GM19193 (cell line): ENCODE data around the gene MT3.

Source experiments
- POLR2A ChIP-seq: IDR thresholded peaks from 4 replicates; pipeline ENCODE4 v1.6.1; 2011; ENCODE audit not compliant: insufficient read depth, insufficient read length; ENCODE audit errors: extremely low read depth

MT3 gene

GRCh38 chr16:56630134-56630533 lies 40.8 kb downstream of the MT3 start:
- TF ChIP-seq POLR2A = no peak

DNA sequence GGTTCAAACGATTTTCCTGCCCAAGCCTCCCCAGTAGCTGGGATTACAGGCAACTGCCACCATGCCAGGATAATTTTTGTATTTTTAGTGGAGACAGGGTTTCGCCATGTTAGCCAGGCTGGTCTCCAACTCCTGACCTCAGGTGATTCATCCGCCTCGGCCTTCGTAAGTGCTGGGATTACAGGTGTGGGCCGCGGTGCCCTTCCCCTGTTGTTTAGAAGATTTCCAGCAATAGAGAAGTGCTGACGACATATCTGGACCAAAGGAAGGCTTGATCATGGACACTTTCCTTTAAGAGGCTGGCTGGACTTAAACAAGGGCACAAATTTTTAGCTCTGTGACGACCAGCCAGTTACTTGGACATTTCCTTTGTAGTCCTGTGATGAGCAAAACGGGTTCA lies 41.9 kb downstream of the MT3 start:
- TF ChIP-seq POLR2A = no peak

DNA sequence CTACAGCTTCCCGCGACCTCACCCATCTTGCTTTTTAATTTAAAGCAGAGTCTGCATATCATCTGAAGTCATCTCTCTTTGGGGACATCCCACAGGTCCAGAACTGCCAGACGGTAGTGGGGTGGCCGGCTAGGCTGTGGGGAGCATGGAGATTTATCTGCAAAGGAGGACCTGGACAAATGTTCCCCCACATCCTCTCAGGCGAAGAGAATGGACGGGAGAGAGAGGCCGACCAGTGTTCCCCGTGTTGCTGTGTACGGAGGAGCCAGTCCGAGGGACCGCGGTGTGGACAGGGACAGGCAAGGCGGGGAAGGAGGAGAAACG lies 42.5 kb downstream of the MT3 start:
- TF ChIP-seq POLR2A = no peak

DNA sequence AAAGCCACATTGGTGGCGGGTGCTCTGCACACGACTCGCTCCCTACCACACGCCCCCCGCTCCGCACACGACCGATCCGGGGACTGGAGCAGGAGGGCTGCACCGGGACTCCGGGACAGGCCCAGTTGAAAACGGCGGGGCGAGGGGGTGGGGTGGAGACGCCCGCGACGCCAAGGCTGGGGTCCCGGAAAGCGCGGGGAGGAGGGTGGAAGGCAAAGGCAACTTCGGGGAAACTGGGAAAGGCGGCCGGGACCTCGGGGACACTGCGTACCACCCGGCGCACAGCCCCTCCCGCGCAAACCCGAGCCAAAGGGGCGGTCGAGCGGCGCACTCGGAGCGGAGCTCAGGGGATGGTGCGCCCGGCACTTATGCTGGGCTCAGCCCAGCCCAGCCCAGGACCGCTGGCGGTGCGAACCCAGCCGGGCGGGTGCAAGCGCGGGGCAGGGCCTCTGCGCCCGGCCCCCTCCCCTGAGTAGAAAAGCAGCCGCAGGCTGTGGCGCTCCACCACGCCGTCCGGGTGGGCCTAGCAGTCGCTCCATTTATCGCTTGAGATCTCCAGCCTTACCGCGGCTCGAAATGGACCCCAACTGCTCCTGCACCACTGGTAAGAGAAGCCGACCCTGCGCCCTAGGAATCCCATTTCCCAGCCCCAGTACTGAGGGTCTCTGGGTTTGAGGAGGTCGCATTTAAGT lies 43.0 kb downstream of the MT3 start, which contains the start of gene MT1M:
Gene MT1M (plus strand): TSS at position 504 of the 692 bp plus-strand sequence. CDS start 73 bp downstream, at position 577.
- no peak for TF ChIP-seq POLR2A

- no peak for TF ChIP-seq POLR2A
These were observed 43.6 kb downstream of the MT3 start for GRCh38 chr16:56632848-56633365.

- TF ChIP-seq POLR2A = no peak
These were observed 44.2 kb downstream of the MT3 start for GRCh38 chr16:56633535-56633934.

DNA sequence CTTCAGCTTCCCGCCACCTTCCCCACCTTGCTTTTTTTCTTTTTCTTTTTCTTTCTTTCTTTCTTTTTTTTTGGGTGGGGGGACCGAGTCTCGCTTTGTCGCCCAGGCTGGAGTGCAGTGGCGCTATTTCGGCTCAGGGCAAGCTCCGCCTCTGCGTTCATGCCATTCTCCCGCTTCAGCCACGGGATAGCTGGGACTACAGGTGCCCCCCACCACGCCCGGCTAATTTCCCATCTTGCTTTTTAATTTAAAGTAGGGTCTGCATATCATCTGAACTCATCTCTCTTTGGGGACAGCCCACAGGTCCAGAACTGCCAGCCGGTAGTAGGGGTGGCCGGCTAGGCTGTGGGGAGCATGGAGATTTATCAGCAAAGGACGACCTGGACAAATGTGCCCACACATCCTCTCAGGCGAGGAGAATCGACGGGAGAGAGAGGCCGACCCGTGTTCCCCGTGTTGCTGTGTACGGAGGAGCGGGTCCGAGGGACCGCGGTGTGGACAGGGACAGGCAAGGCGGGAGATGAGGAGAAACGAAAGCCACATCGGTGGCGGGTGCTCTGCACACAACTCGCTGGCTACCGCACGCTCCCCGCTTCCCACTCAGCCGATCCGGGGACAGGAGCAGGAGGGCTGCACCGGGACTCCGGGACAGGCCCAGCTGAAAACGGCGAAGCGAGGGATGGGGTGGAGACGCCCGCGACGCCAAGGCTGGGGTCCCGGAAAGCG lies 45.5 kb downstream of the MT3 start:
- no peak for TF ChIP-seq POLR2A

GRCh38 chr16:56635441-56635967 lies 46.2 kb downstream of the MT3 start:
- no peak for TF ChIP-seq POLR2A

GRCh38 chr16:56636616-56637413 lies 47.5 kb downstream of the MT3 start:
- TF ChIP-seq POLR2A = no peak

DNA sequence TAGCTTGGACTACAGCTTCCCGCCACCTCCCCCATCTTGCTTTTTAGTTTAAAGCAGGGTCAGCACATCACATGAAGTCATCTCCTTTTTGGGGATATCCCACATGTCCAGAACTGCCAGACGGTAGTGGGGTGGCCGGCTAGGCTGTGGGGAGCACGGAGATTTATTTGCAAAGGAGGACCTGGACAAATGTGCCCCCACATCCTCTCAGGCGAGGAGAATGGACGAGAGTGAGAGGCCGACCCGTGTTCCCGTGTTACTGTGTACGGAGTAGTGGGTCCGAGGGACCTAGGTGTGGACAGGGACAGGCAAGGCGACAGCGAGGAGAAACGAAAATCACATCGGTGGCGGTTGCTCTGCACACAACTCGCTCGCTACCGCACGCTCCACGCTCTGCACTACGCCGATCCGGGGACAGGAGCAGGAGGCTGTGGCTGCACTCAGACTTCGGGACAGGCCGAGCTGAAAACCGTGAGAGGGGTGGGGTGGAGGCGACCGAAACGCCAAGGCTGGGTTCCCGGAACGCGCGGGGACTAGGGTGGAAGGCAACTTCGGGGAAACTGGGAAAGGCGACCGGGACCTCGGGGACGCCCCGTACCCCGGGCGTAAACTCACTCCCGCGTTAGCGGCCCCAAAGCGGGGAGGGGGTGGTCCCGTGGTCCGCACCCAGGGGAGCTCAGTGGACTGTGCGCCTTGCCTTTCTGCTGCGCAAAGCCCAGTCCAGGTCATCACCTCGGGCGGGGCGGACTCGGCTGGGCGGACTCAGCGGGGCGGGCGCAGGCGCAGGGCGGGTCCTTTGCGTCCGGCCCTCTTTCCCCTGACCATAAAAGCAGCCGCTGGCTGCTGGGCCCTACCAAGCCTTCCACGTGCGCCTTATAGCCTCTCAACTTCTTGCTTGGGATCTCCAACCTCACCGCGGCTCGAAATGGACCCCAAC lies 48.8 kb downstream of the MT3 start, which contains the start of gene MT1A:
Gene MT1A (plus strand): TSS at position 853 of the 937 bp plus-strand sequence. CDS start 73 bp downstream, at position 926.
- no peak for TF ChIP-seq POLR2A

GRCh38 chr16:56639045-56639444 lies 49.7 kb downstream of the MT3 start:
- no peak for TF ChIP-seq POLR2A

GRCh38 chr16:56640076-56640475 lies 50.7 kb downstream of the MT3 start:
- no peak for TF ChIP-seq POLR2A
